Suprapubic skin (tissue), 4 donors: ENCODE data around the gene SMDT1.

Experiments used
- EP300 ChIP-seq: sonication (generic); formaldehyde crosslinking; IDR thresholded peaks from one replicate; pipeline ENCODE4 v1.6.1; 2017; ENCODE audit warnings: antibody characterized with exemption
- POLR2A ChIP-seq, 2 donors: fragments of 450-650 bp; IDR thresholded peaks; one replicate each; pipeline ENCODE4 v1.6.1; 2017; ENCODE audit warnings: antibody characterized with exemption in 2 of 2, mild to moderate bottlenecking in 2 of 2, moderate library complexity in 2 of 2
- POLR2AphosphoS5 ChIP-seq, 3 donors: sonication (generic); formaldehyde crosslinking; IDR thresholded peaks; one replicate each; pipeline ENCODE4 v1.6.1; 2017; ENCODE audit warnings: antibody characterized with exemption in 3 of 3
- TF ChIP-seq, protein P1 (sequence below), 2 donors: fragments of 200-600 bp in 1 of 2; fragments of 450-650 bp in 1 of 2; sonication (generic) in 1 of 2; IDR thresholded peaks; one replicate each; pipeline ENCODE4 v1.5.1; 2016 to 2019; ENCODE audit warnings: antibody characterized with exemption in 2 of 2, mild to moderate bottlenecking in 1 of 2, moderate library complexity in 1 of 2

DNA sequence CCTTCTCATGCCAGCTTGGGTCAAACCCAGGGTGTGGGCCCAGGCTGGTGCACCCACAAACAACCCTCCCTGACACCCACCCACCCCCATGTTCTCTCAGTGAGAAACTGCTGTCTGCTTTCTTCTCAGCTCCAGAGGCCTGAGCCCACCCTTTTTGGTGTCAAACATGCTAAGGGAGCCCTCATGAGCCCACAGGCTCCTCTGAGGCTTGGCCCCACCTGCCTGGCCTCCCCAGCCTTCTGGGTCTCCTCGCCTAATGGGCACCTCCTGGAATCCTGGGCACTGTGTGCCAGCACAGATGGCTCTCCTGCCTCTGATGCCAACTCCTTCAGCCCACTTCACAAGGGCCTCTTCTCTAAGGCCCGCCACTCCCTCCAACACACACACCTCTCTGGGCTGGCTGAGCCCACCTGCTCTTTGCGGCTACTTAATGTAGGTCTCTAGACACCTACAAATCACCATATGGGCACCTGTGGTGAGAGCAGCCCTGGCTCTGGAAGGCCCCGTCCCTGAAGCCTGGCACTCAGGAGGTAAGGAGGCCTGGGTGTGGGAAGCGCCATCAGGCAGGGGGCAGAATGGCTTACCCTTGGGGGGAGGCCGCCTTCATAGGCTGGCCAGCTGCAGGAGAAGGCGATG lies 13.3 kb upstream of the SMDT1 start:
- TF ChIP-seq, protein P1, sequence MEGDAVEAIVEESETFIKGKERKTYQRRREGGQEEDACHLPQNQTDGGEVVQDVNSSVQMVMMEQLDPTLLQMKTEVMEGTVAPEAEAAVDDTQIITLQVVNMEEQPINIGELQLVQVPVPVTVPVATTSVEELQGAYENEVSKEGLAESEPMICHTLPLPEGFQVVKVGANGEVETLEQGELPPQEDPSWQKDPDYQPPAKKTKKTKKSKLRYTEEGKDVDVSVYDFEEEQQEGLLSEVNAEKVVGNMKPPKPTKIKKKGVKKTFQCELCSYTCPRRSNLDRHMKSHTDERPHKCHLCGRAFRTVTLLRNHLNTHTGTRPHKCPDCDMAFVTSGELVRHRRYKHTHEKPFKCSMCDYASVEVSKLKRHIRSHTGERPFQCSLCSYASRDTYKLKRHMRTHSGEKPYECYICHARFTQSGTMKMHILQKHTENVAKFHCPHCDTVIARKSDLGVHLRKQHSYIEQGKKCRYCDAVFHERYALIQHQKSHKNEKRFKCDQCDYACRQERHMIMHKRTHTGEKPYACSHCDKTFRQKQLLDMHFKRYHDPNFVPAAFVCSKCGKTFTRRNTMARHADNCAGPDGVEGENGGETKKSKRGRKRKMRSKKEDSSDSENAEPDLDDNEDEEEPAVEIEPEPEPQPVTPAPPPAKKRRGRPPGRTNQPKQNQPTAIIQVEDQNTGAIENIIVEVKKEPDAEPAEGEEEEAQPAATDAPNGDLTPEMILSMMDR (IDR thresholded peaks at IDR 0.05): no peak
- TF ChIP-seq POLR2A (IDR thresholded peaks at IDR 0.05) (no peak), POLR2AphosphoS5 (IDR thresholded peaks at IDR 0.05) (no peak), EP300 (no peak)
